NCI-H2227 treated with DMSO at 0.1 percent for 48 hours (cell line): ENCODE results near the gene TRIM47.

Source experiments
- DNase-seq: peaks from one replicate; lab custom pipeline; 2025; lab: John Stamatoyannopoulos, UW

The TRIM47 gene

DNA sequence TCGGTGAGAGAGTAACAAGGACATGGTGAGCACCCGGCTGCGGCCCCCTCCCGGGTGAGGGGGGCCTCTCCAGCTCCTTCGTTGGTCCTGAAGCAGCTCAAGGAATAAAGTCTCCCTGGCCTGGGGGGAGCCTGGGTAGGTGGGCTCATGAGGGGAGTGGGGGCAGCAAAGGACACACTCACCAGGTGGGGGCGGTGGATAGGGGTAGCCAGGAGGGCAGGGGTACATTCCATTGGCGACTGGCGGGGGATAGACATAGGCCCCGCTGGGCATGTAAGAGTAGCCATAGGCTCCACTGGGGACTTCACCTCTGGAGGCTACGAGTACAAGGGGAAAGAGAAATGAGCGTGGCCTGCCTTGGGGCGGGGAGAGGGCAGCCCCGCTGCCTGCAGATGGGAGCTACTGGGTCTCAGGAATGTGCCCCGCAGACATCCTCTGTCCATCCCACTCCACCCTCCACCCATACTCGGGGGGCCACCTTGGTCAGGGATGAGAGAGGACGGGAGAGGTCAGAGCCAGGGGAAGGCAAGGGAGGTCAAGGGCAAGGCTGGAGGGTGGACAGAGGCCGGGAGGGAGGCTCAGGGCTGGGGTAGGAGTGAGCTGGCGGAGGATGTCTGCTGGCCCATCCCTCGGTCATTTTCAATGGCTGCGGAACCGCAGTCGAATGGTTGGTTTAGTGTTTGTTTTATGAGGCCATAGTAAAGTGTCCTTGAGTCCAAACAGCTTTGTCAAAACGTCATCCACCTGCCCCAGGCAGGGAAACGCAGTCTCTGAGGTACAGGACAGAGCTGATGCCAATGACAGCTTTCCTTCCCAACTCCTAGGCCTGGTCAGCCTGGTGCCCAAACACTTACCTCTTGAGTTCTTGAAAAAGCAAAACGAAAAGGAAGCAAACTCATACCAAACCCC lies 30.5 kb downstream of the TRIM47 start:
- DNase-seq: no peak

DNA sequence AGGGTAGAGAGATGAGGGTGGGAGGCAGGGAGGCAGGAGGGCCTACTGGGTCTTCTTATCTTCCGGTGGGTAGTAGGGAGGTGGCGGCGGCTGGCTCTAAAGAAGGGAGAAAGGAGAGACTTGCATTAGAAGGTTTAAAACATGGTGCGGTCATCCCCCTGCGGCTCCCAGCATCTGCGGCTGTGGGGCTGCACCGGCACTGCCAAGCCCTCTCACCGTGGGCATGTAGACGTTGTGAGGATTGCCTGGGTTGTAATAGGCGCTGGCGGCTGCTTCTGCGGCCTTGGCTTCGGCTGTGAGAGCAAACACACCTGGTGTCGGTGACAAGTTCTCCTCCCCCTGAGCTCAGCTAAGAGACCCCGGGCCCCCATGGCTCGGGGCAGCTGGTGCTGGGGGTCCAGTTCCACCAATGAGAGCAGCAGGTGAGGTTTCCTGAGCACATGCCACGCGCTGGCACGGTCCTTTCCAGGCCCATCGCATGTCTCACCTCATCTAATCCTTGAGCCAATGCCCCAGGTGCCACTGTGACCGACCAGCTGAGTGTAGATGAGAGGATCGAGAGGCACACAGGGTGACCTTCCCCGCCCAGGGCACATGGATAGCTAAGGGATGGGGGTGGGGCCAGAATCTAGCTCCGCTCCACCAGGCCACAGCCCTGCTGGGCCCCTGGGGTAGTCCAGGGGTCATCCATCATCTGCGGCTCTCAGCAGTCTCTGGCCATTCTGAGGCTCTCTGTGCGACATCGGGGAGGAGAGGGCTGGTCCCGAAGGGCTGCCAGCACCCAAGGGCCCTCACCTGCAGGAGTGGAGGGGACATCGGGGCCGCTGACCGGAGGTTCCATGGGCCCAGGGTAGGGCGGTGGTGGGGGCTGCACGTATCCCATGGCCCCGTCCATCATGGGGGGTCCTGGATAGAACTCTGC lies 31.4 kb downstream of the TRIM47 start:
- no peak for DNase-seq

DNA sequence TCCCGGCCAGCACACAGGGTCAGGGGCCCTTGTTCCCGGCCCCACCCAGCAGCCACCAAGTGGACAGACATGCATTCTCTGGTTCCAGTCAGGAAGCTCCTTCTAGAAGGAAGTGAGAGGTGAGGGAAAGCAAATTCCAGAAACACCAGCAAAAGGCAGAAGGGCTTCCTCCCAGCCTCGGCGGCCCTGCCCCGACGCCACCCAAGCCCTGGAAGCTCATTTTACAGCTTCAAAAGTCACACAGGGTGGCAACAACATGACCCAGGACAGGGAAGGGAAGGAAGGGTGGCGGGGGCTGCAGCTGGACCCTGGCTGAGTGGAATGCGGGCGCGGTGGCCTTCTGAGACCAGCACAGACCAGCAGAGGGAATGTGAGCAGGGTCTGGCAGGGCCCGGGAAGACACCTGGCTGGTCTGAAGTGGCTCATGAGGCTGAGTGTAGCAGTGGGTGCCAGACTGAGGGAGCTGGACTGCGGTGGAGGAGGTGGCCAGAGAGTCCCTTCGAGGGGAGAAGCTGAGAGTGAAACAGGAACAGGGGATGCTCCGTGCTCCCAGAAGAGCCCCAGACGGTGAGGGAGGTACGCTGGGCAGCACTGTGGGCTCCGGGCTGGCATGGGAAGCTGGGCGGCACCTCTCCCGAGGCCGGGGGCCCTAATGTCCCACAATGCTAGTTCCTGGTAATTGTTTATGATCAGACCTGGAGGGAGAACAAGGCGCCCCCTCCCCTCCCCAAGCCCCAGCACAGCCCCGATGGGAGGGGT lies 32.3 kb downstream of the TRIM47 start:
- DNase-seq: no peak

DNA sequence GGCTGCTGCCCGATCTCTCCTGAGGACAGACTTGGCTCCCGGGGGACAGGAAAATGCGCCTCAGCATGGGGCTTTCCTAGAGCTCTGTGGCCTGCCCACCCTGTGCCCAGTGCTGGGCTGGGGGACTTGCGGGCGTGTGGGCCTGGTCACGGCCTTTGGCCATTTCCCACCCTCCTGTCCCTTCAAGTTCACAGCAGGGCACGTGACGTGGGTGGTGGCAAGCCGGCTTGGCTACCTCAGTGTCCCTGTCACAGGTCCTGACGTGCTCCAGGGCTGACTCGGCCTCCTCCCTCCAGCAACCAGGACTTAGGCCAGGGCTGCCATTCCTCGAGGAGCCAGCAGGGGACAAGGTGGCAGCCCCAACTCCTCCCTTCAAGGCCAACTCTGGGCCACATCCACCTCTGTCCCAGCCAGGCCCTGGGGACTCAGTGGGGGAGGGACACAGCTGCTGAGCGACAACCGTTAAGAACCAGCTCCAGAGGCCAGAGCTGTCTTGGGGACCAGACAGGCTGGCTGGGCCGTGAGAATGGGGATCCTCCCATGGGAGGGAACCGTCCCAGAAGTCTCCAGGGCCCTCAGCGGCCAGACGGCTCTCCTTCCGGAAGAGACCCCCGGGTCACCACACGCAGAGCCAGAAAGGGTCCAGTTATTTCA lies 33.2 kb downstream of the TRIM47 start:
- DNase-seq: no peak

DNA sequence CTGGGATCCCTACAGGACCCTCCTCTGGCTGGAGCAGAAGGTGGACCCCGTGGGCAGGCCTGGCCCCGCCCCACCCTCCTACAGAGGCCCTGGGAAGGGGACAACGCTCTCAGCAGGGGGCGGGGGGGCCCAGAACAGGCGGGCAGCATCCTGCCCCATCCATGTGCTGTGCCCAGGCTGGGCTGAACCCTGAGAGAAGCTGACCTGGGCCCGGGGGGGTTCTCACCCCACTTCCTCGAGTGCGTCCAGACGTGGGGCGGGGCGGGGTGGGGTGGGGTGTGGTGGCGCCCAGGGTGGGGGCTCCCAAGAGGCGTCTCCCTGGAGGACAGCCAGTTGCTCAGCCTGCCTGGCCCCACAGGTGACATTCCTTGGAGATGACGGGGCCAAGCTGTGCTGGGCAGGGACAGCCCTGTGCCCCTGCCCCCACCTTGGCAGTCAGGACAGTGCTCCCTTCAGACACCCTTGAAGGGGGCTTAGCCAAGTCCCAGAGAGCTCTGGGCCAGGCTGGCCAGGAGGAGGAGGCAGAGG lies 33.8 kb downstream of the TRIM47 start:
- DNase-seq: no peak

DNA sequence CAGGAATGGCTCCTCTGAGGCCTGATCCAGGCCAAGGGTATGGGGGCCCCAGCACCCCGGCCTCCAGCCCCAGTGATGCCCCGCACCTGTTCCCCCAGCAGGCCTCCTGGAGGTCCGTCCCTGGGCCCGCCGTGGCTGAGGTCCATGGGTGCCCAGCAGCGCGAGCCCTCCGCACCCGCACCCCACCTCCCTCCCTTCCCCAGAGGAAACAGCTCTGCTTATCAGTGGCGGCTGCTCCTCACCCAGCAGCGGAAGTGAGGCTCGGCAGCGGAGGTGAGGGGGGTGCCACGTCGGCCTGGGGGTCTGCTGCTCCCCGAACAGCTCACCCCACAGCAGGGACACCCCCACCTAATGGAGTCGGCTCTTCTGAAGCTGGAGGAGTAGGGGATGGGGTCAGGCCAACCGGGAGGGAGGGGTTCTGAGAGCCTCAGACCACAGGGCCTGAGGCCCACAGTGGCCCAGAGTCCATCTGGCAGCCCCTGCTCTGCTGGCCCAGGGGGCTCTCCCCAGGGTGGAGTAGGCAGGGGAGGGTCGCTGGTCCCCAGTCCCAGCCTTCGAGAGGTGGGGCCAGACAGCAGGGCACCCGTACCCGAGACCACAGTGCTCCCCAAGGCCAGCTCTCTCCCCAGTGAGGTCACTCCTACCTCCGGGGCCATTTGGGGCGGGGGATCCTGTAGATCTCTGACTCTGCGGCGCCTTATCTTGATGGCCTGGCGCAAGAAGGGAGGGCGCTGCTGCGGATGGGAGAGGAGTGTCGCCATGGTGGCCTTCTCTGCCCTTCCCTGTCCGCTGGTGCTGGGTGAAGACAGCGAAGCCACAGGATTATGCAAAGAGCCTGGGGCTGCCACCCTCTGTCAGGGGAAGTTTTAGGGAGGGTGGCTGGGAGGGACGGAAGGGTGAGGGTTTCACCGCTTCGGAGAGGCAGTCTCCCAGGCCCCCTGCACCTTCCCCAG lies 34.5 kb downstream of the TRIM47 start, which contains the start of gene UNC13D:
Gene UNC13D (minus strand): TSS at position 828 of the 953 bp plus-strand sequence. CDS start 67 bp downstream, at position 761.
- DNase-seq: no peak

DNA sequence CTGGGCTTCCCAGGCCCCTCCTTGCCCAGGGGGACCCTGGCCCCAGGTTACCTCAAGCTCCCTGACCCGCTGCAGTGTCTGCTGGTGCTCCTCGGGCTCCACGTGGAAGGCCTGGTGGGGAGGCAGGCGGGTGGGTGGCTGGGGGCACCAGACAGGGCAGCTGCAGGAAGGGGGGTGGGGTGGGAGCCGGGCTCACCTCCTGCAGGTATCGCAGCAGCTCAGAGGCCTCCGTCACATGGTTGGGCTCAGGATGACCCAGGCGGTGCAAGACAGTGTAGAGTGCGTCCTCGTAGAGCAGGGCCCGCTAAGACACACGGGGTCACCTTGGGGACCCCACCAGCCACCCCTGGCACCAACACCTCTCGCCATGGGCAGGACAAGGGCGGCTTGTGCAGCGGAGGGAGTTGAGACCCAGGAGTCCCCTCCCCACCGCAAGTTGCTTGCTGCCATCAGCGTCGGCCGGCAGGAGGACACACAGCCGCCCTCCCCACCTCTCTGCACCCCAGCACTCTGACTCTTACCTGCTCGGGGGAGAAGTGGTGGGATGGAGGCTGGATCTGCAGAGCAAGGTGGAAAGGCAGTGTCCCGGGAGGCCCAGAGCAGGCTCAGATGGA lies 35.3 kb downstream of the TRIM47 start:
- DNase-seq: no peak

DNA sequence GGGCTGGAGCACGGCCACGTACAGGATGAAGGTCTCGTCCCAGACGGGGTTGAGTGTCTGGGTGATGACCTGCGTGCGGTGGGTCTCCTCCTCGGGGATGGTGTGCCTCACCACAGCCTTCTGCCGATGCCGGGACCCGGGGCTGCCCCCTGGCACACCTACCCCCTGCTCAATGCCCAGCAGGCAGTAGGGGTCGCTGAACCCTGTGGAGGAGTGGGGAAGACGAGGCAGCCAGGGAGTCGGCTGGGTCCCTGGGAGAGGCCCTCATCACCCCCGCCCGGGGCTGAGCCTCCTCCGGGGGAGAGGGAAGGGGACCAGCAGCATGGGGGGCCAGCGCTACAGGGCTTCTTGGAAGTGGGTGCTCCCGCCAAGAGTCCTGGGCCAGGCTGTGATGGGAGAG lies 36.0 kb downstream of the TRIM47 start:
- DNase-seq: no peak

DNA sequence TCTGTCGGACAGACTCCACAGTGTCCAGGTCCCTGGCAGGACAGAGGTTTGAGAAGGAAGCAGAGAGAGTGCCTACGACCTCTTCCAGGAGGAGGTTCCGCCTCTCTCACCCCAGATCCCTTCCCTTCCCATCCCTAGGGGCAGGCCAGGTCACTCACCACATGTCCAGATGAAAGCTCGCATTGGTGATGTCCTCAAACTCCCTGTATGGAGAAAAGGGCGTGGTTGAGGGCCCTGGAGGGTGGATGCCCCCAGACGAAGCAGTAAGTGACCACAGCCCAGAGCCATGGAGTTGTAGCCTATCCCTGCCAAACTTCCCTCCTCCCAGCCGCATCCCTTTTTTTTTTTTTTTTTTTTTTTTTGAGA lies 37.6 kb downstream of the TRIM47 start:
- no peak for DNase-seq

DNA sequence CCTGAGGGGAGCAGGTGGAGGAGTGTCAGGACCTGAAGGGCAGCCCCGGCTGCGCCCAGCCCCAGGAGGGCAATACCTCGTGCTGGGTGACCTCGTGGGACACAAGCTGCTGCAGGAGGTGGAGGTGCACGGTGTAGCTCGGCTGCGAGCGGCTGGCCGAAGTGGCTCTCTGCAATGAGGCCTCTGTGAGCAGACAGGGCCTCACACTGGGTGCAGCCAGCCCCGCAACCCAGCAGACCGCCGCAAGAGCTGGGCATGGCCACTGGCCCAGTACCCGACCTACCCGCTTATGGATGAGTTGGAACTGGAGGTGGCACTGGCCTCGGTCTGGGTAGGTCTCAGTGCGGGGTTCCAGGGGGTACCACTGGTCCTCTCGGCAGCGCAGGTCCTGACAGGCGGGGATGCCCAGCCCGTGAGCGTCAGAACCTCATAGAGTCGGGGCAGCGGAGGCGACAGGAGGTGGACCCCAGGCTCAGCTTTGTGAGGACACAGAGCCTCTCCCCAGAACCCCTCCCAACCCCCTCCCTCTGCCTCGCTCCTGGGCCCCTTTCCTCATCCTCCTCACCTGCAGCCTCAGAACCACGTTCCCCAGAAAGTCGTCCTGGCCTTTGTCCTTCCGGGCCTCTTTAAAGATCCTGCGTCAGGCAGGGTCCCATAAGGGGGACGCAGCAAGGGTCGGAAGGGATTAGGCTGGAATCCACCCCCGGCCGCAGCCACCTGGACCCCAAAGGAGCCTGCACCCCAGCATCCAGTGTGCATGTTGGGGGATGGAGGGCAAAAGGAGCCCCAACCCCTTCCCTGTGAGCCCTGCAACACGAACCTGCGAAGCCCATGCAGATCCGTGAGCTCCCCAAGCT lies 38.2 kb downstream of the TRIM47 start:
- no peak for DNase-seq

DNA sequence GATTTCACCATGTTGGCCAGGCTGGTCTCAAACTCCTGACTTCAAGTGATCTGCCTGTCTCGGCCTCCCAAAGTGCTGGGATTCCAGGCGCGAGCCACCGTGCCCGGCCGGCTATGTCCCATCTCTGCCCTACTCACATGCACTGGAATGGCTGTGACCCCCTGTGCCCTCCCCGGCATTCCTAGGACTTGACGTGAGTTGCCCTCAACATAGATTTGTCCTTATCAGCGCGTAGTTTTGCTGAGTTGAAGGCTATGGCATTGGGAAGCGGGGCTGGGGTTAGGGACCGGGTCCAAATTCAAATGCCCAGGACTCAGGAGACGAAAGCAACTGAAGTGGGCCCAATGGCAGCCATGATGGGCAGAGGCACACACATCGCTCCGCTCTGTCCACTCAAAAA lies 40.0 kb downstream of the TRIM47 start:
- DNase-seq: no peak

DNA sequence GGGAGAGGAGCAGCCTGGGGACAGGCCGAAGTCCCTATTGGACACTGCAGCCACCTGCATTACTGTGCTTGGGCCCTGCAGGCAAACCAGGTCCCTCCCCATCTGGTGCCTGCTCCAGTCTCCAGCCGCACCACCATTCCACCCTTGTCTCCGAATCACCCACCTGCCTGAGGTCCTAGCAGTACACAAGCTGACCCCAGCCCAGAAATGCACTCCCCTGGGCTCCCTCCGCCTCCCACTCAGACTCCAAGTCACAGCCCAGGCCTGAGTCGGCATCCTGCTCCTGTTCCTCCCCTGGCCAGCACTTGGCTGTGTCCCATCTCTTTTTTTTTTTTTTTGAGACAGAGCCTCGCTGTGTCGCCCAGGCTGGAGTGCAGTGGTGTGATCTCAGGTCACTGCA lies 40.5 kb downstream of the TRIM47 start:
- DNase-seq: no peak

DNA sequence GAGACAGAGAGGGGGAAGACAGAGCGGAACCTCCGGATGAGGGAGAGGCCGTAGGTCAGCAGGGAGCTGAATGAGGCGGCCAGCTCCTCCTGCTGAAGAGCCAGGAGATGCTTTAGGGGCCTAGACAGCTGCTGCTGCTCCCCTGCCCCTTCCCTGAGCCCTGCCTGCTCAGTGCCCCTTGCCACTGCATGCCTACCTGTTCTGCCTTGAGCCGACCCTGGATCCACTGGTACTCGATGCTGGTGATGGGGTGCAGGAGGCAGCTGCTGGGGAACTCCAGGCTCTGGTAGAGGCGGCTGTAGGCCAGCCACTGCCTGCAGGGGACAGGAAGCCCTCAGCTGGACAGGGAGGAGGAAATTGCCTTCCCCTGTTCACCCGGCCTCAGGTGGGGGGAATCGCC lies 41.8 kb downstream of the TRIM47 start:
- no peak for DNase-seq

DNA sequence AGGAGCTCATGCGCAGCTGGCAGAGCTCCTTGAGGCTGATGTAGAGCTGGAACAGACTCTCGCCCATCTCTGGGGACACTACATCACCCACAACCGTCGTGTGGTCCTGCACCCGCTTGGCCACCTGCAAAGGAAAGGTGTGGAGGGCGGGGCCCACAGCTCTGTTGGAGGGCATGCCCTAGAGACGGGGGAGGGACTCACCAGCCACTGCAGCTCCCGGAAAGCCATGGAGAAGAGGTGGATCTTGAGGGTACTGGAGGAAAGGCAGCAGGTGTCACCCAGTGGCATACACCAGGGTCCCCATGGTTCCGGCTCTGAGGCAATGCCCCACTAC lies 42.8 kb downstream of the TRIM47 start:
- no peak for DNase-seq

DNA sequence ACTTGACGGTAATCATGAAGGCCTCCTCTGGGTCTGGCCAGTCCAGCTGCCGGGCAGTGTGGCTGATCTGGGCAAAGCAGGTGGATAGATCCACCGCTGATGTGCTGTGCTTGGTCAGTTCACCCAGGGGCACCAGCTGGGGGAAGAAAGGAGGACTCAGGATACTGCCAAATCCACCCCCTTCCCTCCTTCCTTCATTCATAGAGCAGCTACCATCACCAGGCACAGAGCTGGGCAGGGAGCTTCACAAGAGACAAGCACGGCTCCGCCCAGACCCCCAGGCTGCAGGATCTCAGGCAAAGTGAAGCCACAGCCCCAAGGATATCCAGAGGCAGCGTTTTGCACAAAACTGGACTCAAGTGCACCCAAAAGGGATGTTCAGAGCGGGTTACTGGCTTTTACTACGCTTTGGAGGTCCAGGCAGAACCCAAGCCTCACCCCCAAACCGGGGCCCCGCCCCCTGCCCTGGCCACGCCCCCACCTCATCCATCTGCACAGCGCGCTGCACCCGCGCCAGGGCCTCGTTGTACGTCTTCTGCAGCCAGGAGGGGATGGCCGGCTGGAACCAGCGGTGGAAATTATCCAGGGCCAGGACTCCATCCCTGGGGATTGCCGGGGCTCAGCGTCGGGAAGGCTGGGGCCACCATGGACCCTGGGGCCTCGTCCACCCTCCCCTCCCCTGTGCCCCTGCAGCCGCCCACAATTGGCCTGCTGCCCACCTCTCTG lies 43.3 kb downstream of the TRIM47 start:
- no peak for DNase-seq

DNA sequence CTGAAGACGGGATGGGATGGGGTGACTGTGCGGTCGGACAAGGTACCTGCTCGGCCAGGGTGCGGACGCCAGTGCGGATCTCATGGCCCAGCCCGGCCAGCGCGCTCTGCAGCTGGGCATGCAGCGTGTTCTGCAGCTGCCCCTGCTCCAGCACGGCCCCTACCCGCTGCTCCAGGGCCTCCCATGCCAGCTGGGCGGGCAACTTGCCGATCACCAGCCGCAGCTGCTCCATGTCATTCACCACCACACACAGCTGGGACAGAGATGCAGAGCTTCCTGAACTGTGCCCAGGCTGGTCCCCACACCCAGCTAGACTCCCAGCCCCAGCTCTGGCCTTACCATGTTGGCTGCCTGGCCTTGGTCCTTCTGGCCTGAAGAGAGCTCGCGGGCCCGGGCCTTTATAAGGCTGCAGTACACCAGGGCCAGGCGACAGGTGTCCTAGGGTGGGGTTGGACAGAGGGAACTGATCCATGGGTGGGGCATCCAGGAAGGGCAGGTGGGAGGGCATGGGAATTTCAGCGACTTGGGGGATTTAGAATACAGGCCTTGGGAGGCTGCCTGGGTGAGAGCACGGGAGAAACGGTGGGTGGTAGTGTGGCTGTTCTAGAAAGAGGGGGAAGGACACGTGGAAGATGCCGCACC lies 44.0 kb downstream of the TRIM47 start:
- no peak for DNase-seq

DNA sequence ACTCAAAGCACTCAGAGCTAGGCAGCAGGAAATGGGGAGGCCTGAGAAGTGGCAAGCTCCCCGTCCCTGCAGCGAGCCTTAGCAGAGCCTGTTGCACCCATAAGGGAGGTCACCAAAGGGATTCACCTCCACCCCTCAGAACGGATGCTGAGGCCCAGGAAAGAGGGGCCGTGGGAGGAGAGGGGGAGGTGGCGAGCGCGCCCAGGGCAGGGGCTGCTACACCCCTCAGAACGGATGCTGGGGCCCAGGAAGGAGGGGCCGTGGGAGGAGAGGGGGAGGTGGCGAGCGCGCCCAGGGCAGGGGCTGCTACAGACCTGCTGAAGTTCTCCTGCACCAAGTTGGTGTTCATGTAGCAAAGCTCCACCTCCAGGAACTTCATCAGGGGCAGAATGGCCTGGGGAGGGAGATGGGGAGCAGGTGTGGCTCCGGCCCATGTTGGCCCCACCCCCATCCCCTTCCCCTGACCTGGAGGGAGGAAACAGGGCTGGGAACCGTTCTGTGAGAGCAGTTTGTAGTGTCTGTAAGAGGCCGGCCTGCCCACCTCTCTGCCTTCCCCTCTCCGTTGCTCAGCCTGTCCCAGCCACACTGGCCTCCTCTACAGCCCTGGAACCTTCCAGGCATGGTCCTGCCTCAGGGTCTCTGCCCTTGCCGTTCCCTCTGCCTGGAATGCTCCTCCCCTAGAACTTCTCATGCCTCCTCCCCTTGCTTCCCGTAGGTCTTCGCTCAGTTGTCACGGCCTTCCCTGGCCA lies 45.6 kb downstream of the TRIM47 start:
- peak; percentile 14 for DNase-seq
